GM12874 (cell line): ENCODE results near the gene CASP7.

Source experiments
- TF ChIP-seq, protein P1 (sequence below): IDR thresholded peaks from 2 replicates; pipeline ENCODE4 v1.5.1; 2011; ENCODE audit warnings: low read depth, mild to moderate bottlenecking, control low read depth, low read length, moderate library complexity; ENCODE audit not compliant: insufficient read depth

The CASP7 gene

DNA sequence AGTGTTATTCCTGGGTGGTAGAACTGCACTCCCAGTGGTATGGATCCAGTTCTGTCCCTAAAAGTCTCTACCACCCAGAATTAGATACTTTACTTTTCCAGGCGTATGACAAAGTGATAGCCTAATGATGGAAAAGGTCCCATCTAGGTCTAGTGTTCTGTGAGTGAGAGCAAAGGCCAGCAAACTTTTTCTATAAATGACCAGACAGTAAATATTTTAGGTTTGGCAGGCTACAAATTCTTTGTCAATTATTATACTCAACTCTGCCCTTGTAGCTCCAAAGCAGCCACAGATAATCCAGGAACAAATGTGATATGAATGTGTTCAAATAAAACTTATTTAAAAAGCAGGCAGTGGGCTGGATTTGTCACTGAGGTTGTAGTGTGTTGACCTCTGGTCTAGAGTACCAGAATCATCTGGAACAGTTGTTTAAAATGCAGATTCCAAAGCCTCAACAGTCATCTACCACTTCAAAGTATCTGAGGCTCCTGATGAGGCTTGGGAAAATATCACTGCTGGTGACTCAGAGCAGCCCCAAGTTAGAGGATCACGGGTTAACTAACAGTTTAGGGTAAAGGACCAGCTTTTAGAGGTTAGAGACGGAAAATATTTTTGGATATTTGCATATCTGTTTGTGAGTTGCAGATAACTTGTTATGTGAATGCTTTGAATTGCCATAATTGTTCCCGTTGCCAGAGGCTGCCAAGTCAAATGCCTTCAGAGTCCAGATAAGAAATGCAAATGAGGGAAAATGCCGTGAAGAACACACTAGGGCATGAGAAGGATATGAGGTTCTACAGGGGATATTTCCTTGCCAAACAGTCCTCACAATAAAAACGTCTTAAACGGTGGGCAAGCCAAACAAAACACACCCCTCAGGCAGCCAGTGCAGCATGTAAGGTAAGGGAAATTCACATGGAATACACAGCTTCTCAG, 35.3 kb upstream of the CASP7 start:
- TF ChIP-seq, protein P1, sequence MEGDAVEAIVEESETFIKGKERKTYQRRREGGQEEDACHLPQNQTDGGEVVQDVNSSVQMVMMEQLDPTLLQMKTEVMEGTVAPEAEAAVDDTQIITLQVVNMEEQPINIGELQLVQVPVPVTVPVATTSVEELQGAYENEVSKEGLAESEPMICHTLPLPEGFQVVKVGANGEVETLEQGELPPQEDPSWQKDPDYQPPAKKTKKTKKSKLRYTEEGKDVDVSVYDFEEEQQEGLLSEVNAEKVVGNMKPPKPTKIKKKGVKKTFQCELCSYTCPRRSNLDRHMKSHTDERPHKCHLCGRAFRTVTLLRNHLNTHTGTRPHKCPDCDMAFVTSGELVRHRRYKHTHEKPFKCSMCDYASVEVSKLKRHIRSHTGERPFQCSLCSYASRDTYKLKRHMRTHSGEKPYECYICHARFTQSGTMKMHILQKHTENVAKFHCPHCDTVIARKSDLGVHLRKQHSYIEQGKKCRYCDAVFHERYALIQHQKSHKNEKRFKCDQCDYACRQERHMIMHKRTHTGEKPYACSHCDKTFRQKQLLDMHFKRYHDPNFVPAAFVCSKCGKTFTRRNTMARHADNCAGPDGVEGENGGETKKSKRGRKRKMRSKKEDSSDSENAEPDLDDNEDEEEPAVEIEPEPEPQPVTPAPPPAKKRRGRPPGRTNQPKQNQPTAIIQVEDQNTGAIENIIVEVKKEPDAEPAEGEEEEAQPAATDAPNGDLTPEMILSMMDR = no peak

DNA sequence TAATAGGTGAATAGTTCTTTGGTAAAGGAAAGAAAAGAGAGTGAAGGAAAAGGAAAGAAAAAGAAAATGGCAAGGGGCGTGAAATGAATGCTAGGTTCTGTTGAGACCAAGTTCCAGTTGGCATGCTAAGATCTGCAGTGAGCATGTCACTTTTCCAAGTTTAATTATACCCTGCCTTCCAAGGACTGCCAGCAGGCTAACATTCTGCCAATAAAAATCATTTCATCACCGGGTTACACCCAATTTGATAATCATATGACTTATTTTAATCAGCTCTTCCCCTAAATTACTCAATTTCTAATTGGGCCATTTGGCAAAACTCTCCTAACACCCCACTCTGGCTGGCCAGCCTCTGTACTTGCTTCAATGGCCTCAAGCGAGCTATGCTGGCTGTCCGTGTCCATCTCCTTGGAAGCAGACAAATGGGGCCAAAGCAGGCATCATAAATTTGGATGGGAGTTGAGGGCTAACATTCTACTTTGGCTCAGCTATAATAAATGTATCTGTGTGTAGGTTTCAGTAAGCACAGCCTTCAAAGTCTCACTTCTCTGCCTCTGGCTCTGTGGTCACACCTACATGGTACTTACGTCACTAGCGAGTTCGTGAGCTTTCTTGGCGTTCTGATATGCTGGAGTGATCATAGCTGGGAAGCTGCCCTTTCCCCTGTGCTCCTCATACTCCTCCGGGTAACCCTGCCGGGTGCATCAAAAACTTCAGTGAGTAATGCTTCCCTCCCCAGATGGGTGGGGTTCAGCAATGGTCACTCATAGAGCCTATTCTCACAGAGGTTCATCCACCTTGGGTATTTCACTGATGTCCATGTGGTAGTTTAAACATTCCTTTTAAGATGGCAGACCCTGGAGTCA, 33.1 kb upstream of the CASP7 start:
- TF ChIP-seq, protein P1 = no peak

GRCh38 chr10:113647812-113648211, 31.9 kb upstream of the CASP7 start:
- TF ChIP-seq, protein P1 = no peak

DNA sequence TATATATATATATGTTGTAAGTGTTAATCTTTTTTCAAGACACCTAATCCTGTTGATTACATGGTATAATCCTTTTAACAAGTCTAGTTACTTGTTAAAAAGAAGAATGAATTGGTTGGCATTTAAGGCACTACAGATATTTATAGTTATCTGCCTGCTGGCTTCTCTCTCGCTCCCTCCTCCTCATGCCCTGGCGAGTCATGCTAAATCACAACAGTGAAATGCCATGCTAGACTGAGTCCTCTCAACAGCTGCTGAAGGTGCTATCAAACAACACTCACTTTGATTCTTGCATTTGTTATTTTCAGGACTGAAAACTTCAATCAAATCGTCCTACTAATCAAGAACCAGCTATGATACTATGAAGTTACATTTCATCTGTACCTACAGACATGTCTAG, 31.2 kb upstream of the CASP7 start:
- TF ChIP-seq, protein P1 = no peak

DNA sequence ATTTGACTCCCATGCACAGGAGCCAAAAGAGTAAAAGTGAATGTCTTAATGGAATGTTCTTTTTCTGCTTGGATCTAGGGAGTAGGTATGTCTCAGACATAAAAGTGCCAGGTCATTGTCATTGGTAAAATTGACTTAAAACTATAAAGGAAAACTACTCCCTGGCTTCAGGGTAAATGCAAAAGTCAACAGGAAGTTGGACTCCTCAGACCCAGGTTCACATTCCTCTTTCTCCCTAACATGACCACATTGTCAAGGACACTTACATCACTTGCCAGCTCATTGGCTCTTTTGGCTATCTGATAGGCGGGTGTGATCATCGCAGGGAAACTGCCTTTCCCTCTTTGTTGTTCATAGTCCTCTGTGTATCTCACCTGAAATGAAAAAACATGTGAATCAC, 29.5 kb upstream of the CASP7 start:
- TF ChIP-seq, protein P1 = no peak

DNA sequence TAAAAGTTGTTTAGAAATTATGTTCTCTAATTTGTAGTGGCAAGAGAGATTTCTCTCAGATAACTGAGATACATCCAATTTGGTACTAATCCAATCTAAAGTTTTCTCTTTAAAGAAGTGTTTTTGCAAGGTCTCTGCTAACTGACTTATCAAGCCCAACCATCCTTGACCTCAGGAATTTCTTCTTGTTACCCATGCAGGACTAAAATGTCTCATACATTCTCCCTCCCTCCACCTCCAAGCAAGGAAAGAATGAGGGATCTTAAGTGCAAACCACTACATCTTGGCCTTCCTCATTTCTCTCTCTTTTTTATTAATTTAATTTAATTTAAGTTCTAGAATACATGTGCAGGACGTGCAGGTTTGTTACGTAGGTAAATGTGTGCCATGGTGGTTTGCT, 28.7 kb upstream of the CASP7 start:
- TF ChIP-seq, protein P1 = no peak

DNA sequence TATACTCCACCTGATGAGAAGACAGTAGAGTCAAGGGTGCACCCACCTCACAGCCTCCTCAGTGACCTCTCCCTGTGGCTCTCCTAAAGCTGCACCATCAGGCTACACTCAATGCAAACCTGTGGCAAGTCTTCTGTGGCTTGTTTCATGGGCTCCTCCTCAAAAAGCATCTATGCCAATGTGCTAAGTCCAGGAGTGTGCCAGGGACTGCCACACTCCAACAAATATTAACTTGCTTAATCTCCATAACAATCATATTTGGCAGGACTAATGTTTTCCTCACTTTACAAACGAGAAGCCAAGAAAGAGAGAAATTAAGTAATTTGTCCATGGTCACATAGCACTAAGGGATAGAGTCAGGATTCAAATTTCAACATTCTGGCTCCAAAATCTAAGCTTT, 27.8 kb upstream of the CASP7 start:
- TF ChIP-seq, protein P1 = no peak
